GM21717 (cell line): Measurements from ENCODE around the gene RPRD1B.
"Not testable (repeated sequence)": the region's sequence is repeated elsewhere in the genome, so short reads cannot be mapped to it uniquely, and the experiment has no call there.

Source experiments
- ATAC-seq: cut with Tn5 transposase; IDR thresholded peaks from one replicate; pipeline ENCODE4 v1.9.1; 2021; ENCODE audit warnings: mild to moderate bottlenecking, moderate library complexity; ENCODE audit not compliant: unreplicated experiment

Gene RPRD1B

DNA sequence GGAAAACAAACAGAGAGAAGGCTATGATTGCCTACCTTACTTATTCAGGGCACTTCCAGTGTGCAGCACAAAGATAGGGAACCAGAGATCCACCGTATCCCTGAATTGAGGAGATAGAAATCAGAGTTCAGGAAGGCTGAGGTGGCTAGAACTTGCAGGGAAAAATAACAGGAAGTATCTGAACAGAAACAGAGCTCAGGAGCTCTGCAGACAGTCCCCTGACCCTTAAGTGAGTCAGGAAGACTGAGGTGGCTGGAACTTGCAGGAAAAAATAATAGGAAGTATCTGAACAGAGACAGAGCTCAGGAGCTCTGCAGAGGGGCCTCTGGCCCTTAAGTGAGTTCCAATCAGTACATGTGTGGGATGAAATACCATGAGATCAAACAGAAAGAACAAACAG lies 65.4 kb downstream of the RPRD1B start:
- no peak for ATAC-seq

DNA sequence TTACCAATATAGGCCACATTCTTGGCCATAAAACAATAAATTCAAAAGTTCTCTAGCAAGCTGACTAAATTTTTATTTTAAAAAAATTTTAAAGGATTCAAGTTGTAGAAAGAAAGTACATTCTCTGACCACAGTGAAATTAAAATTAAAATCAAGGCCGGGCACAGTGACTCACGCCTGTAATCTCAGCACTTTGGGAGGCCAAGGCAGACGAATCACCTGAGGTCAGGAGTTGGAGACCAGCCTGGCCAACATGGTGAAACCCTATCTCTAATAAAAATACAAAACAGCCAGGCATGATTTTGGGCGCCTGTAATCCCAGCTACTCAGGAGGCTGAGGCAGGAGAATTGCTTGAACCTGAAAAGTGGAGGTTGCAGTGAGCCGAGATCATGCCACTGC lies 68.7 kb downstream of the RPRD1B start:
- not testable (repeated sequence) for ATAC-seq

DNA sequence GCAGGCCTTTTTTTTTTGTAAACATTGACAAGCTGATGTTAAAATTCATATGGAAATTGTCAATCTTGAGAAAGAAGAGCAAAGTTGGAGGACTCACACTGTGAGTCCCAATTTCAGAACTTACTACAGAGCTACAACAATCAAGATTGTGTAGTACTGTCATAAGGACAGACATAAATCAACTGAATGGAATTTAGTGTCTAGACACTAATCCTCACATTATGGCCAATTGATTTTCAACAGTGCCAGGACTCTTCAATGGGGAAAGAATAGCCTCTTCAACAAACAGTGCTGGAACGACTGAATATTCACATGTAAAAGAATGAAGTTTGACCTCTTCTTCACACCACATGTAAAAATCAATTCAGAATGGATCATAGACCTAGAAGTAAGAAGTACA lies 70.7 kb downstream of the RPRD1B start:
- ATAC-seq = no peak

DNA sequence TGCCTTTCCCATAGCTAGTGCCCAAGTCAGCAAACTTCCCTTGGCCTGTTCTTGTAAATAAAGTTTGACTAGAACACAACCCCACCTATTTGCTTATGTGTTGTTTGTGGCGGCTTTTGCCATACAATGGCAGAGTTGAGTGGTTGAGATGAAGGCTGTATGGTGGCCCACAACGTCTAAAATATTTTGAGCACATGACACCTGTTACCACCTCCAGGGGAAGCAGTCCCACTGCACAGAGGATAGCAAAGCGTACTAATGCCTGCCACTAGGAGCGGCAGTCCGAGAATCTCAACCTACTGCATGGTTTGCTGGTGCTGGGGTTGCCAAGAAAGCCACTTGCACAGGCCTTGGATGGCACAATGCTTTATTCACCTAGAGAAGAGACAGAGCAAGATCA lies 72.9 kb downstream of the RPRD1B start:
- ATAC-seq = no peak

DNA sequence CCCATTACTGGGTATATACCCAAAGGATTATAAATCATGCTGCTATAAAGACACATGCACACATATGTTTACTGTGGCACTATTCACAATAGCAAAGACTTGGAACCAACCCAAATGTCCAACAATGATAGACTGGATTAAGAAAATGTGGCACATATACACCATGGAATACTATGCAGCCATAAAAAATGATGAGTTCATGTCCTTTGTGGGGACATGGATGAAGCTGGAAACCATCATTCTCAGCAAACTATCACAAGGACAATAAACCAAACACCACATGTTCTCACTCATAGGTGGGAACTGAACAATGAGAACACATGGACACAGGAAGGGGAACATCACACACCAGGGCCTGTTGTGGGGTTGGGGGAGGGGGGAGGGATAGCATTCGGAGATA lies 73.8 kb downstream of the RPRD1B start:
- not testable (repeated sequence) for ATAC-seq

DNA sequence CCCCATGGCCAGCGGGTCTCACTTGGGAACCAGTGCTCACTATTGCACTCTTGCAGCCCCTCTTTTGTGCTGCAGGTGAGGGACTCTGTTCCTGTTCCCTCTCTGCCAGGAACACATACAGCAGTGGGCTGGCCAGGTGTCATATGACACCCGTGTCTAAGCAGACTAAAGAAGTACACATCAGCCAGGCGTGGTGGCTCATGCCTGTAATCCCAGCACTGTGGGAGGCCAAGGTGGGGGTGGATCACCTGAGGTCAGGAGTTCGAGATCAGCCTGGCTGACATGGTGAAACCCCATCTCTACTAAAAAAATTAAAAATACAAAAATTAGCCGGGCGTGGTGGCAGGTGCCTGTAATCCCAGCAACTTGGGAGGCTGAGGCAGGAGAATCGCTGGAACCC lies 74.4 kb downstream of the RPRD1B start:
- ATAC-seq = not testable (repeated sequence)

DNA sequence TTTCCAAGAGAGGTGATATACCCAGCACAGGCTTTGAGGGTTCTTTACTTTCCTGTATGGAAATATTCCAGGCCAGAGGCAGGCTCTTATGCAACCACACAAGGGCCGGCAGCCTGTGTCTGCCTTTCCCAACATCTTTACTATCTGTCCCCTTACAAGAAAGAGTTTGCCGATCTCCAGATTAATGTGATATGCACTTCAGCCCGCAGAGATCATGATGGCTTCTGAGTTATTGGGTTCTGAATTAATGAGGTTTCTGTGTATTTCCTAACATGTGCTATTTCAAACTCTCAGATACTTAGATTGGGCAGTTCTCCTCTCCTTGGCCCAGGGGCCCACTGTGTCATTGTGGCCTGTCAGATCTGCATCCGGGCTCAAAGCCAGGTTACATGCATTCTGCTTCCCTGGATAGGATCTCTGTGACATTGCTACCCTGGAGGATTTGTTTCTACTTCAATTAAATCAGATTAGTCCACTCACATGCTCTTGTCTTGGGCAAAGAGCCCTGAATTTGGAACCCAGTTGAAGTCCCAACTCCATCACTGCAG lies 75.0 kb downstream of the RPRD1B start:
- ATAC-seq = no peak

DNA sequence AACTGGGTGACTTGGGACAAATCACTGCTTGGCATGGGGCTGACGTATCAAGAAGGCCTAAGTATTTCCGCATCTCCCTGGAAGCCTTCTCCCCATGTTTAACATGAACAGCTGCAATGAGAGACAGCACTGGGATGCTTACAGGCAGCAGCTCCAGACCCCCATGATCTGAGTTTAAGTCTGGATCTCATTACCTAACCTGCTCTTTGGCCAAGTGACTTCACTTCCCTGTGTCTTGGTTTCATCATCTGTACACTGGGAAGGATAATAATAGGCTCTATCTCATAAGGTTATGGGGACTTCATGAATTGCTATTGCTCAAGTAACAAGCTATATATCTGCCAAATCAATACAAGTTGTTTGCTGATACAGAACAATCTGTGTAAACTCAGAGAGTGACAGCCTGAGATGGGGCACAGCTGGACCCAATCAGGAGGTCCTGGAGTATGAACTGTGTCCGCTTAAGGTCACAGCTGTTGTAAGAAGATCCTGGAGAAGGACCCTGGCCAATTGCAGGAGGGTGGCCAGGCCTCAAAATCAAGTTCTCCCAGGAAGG lies 75.5 kb downstream of the RPRD1B start:
- no peak for ATAC-seq

DNA sequence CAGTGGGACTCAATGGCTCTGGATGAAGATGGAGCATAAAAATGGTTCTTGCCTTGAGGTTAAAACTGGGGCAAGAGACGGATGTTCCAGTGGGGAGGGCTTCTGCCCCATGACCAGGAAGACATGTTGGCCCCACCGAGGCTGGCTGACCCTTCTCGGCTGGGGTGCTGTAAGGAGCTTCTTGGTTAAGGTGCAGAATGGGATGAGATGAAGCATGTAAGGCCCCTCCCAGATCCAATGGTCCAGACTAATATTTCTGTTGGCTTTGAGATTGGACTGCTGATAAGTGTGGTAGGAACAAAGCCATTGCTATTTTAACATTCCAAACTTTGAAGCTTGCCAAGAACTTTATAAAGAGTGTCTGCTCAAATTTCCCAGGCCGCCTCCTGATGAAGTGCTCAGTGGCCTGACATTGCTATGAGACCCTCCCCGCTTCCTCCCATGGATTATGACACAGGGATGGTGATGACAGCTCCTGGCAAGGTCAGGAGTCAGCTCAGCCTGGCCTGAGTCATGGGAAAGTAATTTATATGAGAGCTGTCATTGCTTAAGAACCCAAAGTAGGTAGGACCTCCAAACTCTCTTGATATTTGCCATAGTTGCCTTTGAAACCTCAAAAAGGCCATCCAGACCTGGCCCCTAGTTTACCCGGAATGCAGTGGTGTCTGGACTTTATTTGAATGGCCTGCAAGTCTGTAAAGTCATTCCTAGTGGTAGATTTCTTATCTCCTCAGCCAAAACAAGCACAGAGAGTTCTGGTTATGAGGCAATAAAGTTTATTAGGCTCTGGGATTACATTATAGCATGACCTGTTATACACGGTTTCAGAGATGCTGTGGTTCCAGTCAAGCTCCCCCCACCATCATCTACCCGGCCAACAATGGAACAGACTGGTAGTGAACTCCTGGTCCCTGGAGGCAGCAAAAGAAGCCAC lies 76.3 kb downstream of the RPRD1B start:
- ATAC-seq = no peak

DNA sequence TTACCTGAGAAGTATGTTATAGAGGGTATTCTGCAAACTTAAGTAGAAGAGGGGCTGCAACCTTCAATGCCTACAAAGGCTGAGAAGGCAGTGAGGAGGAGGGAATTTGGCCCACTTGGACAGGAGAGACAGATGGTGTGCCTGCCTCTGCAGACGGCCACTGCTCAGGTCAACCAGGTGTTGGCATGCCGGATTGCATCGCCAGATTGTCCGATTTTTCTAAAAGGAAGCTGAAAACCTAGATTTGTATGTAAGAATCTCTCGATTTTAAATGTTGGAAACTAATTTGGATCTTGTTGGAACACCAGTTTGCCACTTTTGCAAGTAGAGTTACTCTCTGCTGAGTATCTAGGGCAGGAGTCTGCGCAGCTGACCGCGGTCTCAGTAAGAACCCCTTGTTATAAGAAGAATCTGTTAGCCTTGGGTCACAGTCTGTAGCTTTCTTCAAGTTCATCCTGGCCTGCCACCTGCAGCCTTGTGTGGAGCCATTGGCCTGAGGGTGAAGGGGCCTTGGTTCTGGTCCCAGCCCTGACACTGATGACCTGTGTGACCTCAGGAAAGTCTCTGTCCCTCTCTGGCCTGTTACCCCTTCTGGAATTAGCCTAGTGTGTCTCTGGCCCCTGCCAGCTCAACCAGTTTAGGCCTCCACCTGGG lies 77.1 kb downstream of the RPRD1B start:
- no peak for ATAC-seq

DNA sequence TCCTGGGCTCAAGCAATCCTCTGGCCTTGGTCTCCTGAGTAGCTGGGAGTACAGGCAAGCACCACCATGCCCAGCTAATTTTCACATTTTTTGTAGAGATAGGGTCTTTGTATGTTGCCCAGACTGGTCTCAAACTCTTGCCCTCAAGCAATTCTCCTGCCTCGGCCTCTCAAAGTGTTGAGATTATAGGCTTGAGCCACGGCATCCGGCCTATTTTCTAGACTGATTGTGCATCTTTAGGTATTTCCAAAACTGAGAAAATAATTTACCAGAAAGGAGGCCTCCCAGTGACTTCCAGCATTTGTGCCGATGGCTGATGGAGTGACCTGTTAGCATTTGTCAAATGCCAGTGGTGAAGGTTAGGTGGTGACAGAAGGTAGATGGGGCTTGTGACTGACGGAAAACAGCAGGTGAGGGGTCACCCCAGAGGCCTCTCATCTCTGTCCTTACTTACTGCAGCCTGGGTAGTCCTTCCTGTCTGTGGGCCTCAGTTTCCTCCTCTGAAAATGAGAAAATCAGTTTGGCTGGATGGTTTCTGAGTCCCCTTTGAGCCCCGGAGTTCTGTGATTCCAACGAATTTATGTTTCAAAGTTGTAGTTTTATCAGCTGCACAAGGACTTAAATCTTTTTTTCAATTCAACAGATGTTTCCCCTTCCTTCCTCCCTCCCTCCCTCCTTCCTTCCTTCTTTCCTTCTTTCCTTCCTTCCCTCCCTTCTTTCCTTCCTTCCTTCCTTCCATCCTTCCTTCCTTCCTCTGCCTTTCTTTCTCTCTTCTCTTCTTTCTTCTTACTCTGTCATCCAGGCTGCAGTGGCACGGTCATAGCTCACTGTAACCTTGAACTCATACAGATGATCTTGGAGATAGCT lies 78.1 kb downstream of the RPRD1B start:
- ATAC-seq = no peak

DNA sequence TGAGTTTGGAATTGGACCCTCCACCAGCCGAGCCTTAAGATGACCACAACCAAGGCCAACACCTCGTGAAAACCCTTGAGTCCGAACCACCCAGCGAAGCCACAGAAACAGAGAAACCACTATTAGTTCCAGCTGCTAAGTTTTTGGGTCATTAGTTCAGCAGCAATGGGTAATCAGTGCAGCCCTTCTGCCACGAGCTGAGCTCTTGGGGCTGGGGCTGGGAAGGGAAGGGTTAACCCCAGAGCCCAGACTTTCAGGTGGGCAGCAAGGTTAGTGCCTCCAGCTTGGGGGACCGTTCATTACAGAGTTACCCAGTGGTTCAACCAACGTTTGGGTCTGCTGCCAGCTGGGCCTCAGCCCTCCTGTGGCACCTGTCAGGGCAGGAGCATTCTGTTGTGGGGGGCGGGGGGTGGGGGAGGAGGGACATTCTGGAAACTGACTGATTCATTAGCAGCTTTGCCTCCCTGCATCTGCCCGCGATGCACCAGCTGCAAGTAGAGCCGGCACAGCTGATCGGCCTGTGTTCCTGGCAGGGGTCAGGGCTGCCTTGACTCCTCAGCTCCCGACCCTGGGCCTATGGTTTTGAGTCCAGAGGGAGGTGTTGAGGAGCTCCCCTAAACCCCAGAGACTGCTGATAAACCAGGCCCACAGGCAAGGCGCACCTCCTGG lies 78.8 kb downstream of the RPRD1B start:
- no peak for ATAC-seq

DNA sequence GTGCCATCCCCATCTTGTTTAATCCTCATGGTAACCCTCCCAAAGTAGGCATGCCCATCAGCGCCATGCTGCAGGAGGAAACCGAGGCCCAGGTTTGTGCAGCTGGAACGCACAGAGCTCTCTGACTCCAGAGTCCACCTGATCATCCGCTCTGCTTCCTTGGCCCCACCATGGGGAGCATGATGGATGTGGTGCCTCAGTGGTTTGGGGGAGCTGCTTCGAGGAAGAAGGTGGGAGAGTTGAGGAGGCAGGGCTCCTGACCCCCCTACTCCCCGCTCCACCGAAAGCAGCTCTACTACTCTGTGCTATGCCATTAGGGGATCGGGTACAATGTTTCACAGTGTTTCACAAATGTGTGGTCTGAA lies 79.4 kb downstream of the RPRD1B start:
- ATAC-seq = no peak

DNA sequence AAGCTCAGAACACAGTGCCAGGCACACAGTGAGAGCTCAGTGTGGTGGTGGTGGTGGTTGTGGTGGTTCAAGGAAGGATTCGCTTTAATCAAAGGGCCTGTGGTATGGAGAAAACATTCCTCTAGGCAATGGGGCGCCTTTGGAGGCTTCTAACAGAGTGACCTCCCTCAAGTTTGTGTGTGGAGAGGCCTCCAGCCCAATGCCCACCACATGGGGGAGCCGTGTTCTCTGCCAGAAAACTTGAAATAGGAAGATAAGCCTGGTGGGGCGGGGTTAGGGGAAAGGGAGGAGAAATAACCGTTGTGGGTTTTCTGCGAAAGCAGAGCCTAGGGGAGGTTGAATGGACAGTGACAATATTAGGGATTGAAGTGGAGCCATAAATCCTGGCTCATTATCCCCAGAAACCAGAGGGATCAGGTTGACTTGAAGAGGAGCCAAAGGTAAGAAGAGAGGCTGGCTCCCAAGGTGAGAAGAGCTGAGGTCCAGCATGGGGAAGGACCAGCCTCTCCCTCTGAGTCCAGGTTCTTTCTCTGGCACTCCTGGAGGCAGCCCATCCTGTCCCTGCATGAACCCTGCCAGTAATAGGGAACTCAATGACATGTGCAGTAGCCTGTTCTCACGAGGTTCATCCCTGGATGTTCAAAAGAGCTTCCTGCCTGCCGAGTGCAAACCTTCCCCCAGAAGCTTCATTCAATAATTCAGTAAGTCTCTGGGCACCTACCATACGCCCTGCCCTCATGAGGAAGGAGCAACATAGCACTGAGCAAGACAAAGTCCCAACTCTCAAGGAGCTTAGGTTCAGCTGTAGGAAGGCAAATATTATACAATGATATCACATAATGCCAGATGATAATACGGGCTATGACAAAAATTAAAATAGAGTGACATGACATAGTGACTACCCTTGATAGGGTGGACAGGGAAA lies 80.1 kb downstream of the RPRD1B start:
- ATAC-seq = no peak

DNA sequence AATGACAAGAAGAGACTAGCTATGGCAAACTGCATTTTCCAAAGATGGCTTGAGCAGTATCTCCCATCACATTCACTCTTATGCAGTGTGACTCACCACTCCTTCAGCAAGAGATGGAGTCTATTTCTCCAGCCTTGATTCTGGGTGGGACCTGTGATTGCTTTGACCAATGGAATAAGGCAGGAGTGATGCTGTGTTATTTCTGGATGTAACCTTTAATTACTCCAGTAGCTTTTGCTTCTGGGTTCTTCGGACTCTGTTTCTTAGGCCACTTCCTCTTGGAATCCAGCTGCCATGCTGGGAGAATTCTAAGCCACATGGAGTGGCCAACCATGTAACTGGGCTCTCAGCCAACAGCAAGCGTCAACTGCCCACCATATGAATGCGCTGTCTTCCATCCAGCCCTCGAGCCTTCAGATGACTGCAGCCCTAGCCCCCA lies 80.8 kb downstream of the RPRD1B start:
- no peak for ATAC-seq

DNA sequence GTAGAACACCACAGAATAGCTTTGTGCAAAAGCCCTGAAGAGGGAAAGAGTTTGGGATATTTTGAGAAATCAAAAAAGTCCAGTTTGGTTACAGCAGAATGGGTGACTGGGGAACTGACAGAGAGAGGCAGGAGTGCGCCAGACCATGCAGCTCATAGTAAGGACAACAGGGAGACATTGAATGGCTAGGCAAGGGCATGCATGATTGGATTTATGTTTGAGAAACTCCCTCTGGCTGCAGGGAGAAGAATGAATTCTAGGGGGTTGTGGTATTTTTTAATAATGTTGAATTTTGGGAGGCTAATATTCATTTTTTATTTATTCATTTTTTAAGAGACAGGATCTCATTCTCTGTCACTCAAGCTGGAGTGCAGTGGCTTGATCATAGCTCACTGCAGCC lies 81.7 kb downstream of the RPRD1B start:
- ATAC-seq = no peak

DNA sequence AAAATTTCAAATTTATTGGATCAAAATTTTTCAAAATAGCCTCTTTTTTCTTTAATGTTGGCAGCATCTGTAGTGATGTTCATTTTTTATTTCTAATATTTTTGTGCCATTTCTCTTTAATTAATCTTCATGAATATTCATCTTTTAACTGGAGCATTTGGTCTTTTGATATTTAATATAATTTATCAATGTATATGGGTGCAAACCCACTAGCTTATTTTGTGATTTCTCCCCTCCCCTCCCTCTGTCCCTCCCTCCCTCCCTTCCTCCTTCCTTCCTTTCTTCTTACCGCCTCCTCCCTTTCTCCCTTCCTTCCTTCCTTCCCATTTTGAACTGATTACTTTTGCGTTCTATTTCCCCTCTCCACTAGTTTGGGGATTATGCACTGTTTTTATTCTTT lies 82.3 kb downstream of the RPRD1B start:
- no peak for ATAC-seq

DNA sequence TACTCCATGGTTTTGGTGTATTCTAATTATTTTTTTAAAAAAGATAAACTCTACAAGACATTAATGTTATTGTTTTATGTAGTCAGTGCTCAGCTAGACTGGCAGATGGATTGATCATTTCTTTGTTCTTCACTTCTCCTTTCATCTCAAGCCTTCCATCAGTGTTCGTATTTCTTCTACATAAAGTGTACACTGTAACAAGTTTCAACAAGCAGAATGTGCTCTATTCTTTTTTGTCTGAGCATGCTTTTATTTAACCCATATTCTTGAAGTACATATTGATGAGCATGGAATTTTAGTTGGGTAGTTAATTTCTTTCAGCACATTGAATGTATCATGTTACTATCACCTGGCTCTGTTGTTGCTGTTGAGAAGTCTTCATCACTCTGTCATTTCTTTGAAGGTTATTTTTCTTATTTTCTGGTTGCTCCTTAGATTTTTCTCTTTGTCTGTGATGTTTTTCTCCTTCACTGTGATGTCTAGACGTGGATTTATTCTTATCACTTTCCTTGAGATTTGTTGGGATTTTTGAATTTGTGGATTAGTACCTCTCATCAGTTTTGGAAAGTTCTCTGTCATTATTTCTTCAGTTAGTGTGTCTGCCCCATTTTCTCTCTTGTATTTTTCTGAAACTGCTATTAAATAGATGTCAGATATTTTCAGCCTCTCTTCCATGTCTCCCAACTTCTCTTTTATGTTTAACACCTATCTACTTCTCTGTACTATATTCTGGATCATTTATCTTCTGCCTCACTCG lies 83.0 kb downstream of the RPRD1B start:
- no peak for ATAC-seq
